AG20443 (cell line): ENCODE results near the gene ZYG11A.
"Not testable (repeated sequence)": the region's sequence is repeated elsewhere in the genome, so short reads cannot be mapped to it uniquely, and the experiment has no call there.

ENCODE experiments used
- DNase-seq: peaks from one replicate; pipeline ENCODE4 v3.0.0; 2012; ENCODE audit warnings: low spot score, mixed read lengths

ZYG11A gene

DNA sequence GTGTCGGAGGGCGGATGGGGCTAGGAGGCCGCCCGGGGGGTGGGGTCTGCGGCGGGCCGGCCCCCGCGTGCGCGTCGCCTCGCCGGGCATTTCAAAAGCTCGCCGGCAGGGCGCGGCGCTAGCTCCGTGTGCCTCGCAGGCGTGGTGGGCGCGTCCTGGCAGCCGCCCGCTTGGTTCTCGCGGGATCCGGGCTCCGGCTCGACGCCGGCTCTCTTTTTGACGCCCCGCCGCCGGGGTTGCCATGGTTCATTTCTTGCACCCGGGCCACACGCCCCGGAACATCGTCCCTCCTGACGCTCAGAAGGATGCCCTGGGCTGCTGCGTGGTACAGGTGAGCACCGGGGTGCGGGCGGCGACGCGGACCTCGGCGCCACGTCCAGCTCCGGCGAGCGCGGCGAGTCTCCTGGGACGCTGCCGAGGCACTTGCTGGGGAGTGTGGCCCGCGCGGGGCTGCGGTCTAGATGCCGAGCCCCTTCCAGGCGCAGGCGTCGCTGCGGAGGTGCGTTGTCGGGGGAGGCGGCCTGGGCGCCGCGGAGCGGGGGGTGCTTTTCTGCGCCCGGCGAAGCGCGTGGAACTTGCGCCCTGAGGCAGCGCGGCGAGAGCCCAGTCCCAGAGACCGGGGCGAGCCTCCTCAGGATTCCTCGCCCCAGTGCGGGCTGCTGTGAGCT, at the start of gene ZYG11A:
ZYG11A (plus strand) TSS at position 118 of the 668 bp plus-strand sequence; CDS start at position 242, 124 bp downstream.
- DNase-seq: peak; percentile 94

DNA sequence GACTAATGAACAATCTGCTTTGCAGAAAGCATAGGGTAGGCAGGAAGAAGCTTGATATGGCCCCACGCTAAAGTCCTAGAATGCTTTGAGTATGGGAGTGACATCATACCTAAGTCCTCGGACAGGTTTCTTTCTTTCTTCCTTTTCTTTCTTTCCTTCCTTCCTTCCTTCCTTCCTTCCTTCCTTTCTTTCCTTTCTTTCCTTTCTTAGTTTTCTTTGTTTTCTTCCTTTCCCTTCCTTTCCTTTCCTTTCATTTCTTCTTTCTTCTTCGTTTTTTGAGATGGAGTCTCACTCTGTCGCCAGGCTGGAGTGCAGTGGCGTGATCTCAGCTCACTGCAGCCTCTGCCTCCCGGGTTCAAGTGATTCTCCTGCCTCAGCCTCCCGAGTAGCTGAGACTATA, 48.8 kb upstream of the ZYG11A start:
- DNase-seq: not testable (repeated sequence)

DNA sequence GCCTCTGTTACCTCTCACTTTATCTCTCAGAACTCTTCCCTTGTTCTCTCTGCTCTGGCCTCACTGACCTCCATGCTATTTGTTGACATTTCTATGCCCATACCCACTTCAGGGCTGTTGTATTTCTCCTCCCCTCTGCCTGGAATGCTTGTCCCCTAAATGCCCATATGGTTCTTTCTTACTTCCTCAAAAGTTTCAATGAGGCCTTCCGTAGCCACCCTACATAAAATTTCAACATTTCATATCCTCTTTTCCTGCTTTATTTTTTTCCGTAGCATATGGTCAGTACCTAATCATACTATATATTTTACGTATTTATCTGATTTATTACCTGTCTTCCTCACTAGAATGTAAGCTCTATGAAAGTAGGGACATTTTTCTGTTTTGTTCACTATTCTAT, 47.1 kb upstream of the ZYG11A start:
- no peak for DNase-seq

DNA sequence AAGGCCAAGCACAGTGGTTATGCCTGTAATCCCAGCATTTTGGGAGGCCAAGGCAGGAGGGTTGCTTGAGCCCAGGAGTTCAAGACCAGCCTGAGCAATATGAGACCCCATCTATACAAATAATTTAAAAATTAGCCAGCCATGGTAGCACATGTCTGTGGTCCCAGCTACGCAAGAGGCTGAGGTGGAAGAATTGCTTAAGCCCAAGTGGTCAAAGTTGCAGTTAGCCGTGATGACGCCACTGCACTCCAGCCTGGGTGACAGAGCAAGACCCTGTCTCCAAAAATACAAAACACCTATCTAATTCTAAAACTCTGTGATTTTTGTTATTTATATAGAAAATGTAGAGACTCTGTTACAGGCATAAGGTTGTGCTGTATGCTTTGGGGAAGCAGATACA, 44.2 kb upstream of the ZYG11A start:
- no peak for DNase-seq

DNA sequence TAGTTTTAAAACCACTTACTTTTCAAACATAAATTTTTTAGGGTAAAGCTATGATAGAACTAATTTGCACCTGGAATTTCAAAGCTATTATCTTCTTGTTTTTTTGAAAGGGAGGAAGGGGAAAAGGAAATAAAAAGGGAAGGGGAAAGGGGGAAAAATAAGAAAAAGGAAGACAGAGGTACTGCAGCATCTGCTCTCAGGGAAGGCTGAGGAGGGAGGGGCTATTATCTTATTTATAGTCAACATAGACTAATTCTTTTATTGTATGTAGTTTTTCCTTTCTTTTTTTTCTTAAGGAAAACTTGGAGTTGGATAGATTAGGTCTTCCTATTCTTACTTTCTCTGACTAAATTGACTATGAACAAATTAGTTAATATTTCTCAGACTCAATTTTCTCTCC, 41.5 kb upstream of the ZYG11A start:
- no peak for DNase-seq

DNA sequence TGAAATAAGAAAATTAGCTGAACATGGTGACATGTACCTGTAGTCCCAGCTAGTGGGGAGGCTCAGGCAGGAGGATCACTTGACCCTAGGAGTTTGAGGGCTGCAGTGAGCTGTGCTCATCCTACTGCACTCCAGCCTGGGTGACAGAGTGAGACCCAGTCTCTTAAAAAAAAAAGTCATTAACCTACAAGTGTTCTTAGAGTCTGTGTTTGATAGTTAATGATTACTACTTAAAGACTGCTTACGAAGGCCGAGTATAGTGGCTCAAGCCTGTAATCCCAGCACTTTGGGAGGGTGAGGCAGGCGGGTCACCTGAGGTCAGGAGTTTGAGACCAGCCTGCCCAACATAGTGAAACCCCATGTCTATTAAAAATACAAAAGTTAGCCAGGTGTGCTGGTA, 38.5 kb upstream of the ZYG11A start:
- DNase-seq: not testable (repeated sequence)

DNA sequence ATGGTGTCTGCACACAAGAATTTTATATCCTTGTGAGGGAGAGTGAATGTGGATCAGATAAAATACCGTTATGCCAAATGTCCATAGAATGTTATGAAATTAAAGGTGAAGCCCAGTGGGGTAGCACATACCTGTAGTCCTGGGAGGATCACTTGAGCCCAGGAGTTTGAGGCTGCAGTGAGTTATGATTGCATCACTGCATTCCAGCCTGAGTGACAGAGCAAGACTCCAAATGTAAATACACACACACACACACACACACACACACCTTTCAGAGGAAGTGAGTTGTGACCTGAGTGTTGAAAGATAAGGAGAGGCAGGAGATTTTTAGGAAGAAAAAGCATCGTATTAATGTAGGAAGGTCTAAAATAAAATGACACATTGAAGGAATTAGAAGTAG, 28.1 kb upstream of the ZYG11A start:
- no peak for DNase-seq

DNA sequence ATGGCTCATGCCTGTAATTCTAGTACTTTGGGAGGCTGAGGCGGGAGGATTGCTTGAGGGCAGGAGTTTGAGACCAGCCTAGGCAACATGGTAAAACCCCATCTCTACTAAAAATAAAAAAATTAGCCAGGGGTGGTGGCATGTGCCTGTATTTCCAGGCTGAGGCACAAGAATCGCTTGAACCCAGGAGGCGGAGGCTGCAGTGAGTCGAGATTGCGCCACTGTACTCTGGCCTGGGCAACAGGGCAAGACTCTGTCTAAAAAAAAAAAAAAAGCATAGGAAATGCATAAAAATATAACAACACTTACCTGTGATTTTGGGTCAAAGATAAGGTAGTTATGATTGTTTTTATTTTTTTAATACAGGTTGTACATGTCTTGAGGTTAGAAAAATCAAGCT, 21.7 kb upstream of the ZYG11A start:
- not testable (repeated sequence) for DNase-seq

DNA sequence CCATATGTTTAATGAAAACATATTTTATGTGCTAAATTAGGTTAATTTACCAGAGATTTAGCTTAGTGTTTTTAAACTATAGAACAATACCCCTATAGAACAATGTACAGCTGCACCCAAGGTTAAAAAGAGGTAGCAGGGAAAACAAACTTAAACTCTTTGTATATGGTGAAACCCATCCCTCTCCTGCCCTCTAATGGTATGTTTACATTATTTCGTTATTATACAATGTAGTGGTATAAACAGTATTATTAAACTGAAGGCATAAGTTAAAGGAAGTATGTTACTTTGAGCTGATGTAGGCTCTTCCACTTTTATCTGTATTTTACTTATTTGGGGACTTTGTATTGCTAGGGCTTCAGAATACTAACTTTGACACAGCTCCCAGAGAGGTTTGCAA, 16.7 kb upstream of the ZYG11A start:
- DNase-seq: no peak

GRCh38 chr1:52834798-52835197, 7.8 kb upstream of the ZYG11A start:
- DNase-seq: no peak

GRCh38 chr1:52836035-52836434, 6.5 kb upstream of the ZYG11A start:
- no peak for DNase-seq

GRCh38 chr1:52839175-52839574, 3.4 kb upstream of the ZYG11A start:
- not testable (repeated sequence) for DNase-seq

DNA sequence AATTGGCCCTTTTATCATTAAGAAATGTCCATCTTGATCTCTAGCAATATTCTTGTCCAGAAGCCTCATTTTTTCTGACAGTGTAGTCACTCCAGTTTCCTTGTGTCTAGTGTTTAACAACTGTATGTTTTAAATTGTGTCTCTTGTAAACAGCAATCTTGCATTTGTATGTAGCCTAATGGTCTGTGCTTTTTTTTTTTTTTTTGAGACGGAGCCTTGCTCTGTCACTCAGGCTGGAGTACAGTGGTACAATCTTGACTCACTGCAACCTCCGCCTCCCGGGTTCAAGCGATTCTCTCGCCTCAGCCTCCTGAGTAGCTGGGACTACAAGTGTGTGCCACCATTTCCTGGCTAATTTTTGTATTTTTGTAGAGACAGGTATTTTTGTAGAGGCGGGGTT, 2.6 kb downstream of the ZYG11A start:
- DNase-seq: not testable (repeated sequence)

GRCh38 chr1:52848423-52848822, 5.9 kb downstream of the ZYG11A start:
- DNase-seq: no peak

GRCh38 chr1:52850951-52851350, 8.4 kb downstream of the ZYG11A start:
- no peak for DNase-seq

DNA sequence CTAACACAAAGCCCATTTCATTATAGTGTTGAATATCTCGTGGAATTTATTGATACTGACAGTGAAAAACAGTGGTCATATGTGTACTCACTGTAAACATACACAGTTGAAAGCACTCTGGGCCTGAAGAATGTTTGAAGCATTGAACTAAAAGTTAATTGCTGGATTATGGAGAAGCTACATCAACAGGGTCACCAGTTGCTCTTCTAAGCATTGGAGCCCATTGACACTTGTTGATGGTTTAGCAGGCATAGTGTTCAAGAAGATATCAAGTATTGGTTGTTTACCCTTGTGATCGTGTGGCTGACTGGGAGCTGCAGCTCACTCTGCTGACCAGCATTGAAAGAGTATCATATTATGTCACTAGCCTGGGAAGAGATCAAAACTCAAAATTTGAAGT, 10.3 kb downstream of the ZYG11A start:
- DNase-seq: no peak

DNA sequence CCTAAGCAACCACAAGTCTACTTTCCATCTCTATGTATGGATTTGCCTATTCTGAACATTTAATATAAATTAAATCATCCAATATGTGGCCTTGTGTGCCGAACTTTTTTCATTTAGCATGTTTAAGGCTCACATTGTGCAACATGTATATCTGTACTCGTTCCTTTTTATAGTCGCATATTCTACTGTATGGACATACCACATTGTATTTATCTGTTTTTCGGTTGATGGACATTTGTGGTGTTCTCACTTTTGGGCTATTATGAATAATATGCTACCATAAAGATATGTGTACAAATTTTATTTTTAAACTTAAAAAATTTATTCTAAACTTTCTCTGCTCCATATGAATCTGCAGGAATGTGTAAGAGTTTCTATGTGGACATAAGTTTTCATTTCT, 13.0 kb downstream of the ZYG11A start:
- DNase-seq: no peak

- no peak for DNase-seq
These were observed 13.5 kb downstream of the ZYG11A start for GRCh38 chr1:52856026-52856425.

DNA sequence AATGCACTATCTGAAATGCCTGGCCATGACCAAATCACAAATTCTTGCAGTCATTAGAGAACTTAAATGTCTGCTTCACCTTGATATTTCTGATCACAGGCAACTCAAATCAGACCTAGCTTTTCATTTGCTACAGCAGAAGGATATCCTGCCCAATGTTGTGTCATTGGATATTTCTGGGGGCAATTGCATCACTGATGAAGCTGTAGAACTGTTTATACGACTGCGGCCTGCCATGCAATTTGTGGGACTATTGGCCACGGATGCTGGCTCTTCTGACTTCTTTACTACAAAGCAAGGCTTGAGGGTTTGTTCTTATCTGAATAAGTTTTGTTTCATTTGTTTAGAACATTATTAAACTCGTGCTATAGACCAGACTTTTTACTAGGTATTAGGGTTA, 14.9 kb downstream of the ZYG11A start:
- no peak for DNase-seq

- no peak for DNase-seq
These were observed 20.3 kb downstream of the ZYG11A start for GRCh38 chr1:52862666-52863458.

- DNase-seq: no peak
These were observed 24.7 kb downstream of the ZYG11A start for GRCh38 chr1:52867087-52867863.

DNA sequence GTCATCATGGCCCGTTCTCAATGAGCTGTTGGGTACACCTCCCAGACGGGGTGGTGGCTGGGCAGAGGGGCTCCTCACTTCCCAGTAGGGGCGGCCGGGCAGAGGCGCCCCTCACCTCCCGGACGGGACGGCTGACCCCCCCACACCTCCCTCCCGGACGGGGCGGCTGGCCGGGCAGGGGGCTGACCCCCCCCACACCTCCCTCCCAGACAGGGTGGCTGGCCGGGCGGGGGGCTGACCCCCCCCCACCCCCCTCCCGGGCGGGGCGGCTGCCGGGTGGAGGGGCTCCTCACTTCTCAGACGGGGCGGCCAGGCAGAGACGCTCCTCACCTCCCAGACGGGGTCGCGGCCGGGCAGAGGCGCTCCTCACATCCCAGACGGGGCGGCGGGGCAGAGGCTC, 27.2 kb downstream of the ZYG11A start:
- not testable (repeated sequence) for DNase-seq

- DNase-seq: no peak
These were observed 34.3 kb downstream of the ZYG11A start for GRCh38 chr1:52876843-52877242.
